IMR-90 (cell line): Measurements from ENCODE around the gene TMEM223.

Experiments
- BHLHE40 ChIP-seq: fragments of 150-350 bp; IDR thresholded peaks from 2 replicates; pipeline ENCODE4 v1.6.1; 2016; ENCODE audit warnings: mild to moderate bottlenecking, low read depth, low read length
- CHD1 ChIP-seq: IDR thresholded peaks from 2 replicates; pipeline ENCODE4 v1.6.1; 2012; ENCODE audit warnings: low read depth, low read length, improper control_type of control experiment
- ELK1 ChIP-seq: fragments of 150-350 bp; IDR thresholded peaks from 2 replicates; pipeline ENCODE4 v1.6.1; 2016; ENCODE audit warnings: low read depth, mild to moderate bottlenecking, low read length, moderate library complexity, borderline replicate concordance
- MAZ ChIP-seq: IDR thresholded peaks from 2 replicates; pipeline ENCODE4 v1.6.1; 2012; ENCODE audit warnings: low read depth, mild to moderate bottlenecking, low read length, improper control_type of control experiment, moderate library complexity, borderline replicate concordance
- NFE2L2 ChIP-seq: fragments of 150-350 bp; IDR thresholded peaks from 2 replicates; pipeline ENCODE4 v1.6.1; 2016; ENCODE audit warnings: low read depth, mild to moderate bottlenecking, low read length
- POLR2A ChIP-seq: IDR thresholded peaks from 2 replicates; pipeline ENCODE4 v1.6.1; 2012; ENCODE audit warnings: mild to moderate bottlenecking, low read depth, low read length
- RAD21 ChIP-seq: IDR thresholded peaks from 2 replicates; pipeline ENCODE4 v1.6.1; 2012; ENCODE audit warnings: low read length, improper control_type of control experiment
- SMC3 ChIP-seq: fragments of 150-350 bp; IDR thresholded peaks from 2 replicates; pipeline ENCODE4 v1.6.1; 2016; ENCODE audit warnings: low read depth, mild to moderate bottlenecking, antibody characterized with exemption, low read length, moderate library complexity
- TF ChIP-seq, protein P1 (sequence below): conservative IDR thresholded peaks from 2 replicates; pipeline ENCODE4 v1.5.1; 2012; ENCODE audit warnings: mild to moderate bottlenecking, low read depth, low read length, improper control_type of control experiment
- TF ChIP-seq, protein P2 (sequence below): fragments of 150-350 bp; IDR thresholded peaks from 2 replicates; pipeline ENCODE4 v1.6.1; 2017; ENCODE audit warnings: mild to moderate bottlenecking, antibody characterized with exemption, low read length, low read depth

DNA sequence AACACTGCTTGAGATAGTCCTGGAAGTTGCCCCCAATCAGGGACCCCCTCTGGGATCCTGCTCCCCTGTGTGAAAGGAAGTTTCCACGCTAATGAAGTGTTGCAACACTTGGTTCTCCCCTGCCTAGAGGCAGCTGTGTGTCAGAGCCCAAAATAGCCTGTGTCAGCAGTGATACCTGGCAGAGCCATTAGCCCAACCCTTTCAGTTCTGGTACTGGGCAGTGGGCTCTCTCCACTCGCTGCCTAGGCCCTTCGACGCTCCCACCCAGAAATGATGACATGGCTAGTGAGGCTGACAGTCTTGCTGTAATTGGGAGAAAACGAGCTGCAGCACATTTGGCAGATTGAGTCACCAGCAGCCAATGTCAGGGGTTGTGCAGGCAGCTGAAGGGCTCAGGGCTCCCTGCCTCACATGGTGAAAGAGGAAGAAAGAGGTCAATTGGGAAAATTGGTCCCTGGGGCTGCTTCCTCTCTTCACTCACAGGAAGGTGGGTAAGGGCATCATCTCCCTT is 14.9 kb upstream of the TMEM223 start:
- TF ChIP-seq, protein P1, sequence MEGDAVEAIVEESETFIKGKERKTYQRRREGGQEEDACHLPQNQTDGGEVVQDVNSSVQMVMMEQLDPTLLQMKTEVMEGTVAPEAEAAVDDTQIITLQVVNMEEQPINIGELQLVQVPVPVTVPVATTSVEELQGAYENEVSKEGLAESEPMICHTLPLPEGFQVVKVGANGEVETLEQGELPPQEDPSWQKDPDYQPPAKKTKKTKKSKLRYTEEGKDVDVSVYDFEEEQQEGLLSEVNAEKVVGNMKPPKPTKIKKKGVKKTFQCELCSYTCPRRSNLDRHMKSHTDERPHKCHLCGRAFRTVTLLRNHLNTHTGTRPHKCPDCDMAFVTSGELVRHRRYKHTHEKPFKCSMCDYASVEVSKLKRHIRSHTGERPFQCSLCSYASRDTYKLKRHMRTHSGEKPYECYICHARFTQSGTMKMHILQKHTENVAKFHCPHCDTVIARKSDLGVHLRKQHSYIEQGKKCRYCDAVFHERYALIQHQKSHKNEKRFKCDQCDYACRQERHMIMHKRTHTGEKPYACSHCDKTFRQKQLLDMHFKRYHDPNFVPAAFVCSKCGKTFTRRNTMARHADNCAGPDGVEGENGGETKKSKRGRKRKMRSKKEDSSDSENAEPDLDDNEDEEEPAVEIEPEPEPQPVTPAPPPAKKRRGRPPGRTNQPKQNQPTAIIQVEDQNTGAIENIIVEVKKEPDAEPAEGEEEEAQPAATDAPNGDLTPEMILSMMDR = no peak
- TF ChIP-seq NFE2L2 = no peak
- TF ChIP-seq POLR2A = no peak
- no peak for TF ChIP-seq SMC3
- TF ChIP-seq, protein P2, sequence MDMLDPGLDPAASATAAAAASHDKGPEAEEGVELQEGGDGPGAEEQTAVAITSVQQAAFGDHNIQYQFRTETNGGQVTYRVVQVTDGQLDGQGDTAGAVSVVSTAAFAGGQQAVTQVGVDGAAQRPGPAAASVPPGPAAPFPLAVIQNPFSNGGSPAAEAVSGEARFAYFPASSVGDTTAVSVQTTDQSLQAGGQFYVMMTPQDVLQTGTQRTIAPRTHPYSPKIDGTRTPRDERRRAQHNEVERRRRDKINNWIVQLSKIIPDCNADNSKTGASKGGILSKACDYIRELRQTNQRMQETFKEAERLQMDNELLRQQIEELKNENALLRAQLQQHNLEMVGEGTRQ = no peak
- no peak for TF ChIP-seq BHLHE40
- TF ChIP-seq MAZ = no peak
- no peak for TF ChIP-seq ELK1
- no peak for TF ChIP-seq RAD21
- TF ChIP-seq CHD1 = no peak
